Adrenal gland (tissue), 12 donors: ENCODE results near the gene BCL11B. TPM values are rescaled to one million over a fixed set of nuclear protein-coding genes. Genes with fewer than 3 reads are reported as not detected.

Experiments used
- DNase-seq, 7 donors: peaks; one replicate each; pipeline ENCODE4 v3.0.0-alpha.2; 2019 to 2020
- H3K27ac ChIP-seq, 5 donors: fragments of 200-600 bp; sonication (generic) in 4 of 5; 1 replicate in 3 of 5; 2 replicates in 2 of 5; pipeline versions ENCODE4 v1.5.1 to v1.8.0; 2016 to 2020; ENCODE audit warnings: mild to moderate bottlenecking in 1 of 5
- H3K27me3 ChIP-seq: fragments of 200-600 bp; 2 replicates; pipeline ENCODE4 v1.8.0; 2021
- H3K36me3 ChIP-seq, 2 donors: fragments of 200-600 bp; replicated peaks in 1 of 2; 1 replicate in 1 of 2; 2 replicates in 1 of 2; pipeline versions ENCODE4 v1.5.1 to v1.8.0; 2018 to 2022
- H3K4me1 ChIP-seq, 2 donors: fragments of 200-600 bp; replicated peaks in 1 of 2; 1 replicate in 1 of 2; 2 replicates in 1 of 2; pipeline versions ENCODE4 v1.5.1 to v1.8.0; 2018 to 2021
- H3K4me3 ChIP-seq, 4 donors: fragments of 200-600 bp; sonication (generic) in 3 of 4; one replicate each; pipeline ENCODE4 v1.5.1; 2016 to 2018
- H3K9me3 ChIP-seq, 3 donors: fragments of 200-600 bp; sonication (generic) in 1 of 3; replicated peaks in 1 of 3; 1 replicate in 2 of 3; 2 replicates in 1 of 3; pipeline versions ENCODE4 v1.5.1 to v1.8.0; 2016 to 2021
- POLR2A ChIP-seq, 2 donors: fragments of 450-650 bp; IDR thresholded peaks; one replicate each; pipeline ENCODE4 v1.6.1; 2017; ENCODE audit warnings: antibody characterized with exemption in 2 of 2, mild to moderate bottlenecking in 2 of 2, moderate library complexity in 1 of 2
- WGBS, 4 donors: extraction: QIAGEN DNeasy Blood & Tissue Kit in 2 of 4; methylation state at CpG; one replicate each; pipeline versions ENCODE4 v1.1.5 to v1.1.7; 2013 to 2017; 5-methylcytosine and 5-hydroxymethylcytosine counted together
- intact Hi-C, 2 donors: fragments of 100-400 bp; cut with DNase I; formaldehyde crosslinking; loops; one replicate each; pipeline versions ENCODE4 v1.14.1 to v1.15.0; 2022 to 2023
- polyA plus RNA-seq, 3 donors: library from polyadenylated mRNA; stranded (reverse); fragments of 200-250 nt in 2 of 3; fragments of 350-450 nt in 1 of 3; fragmentation: Illumina TruSeq in 1 of 3; extraction: RNeasy Lipid Tissue Mini Kit (QIAGEN cat#74804) in 1 of 3; gene quantifications; one replicate each; pipeline ENCODE4 v1.2.3, GENCODE V29; 2013 to 2014
- total RNA-seq, 9 donors: library from RNA; depleted of rRNA in 4 of 9; stranded (reverse); fragments of >200 nt in 4 of 9; fragments of 120-200 nt in 1 of 9; fragmentation: NEBNext Ultra II Directional in 1 of 9; extraction: Animal tissue kit (Norgen Biotek cat#: 25700) in 1 of 9; gene quantifications; one replicate each; pipeline versions ENCODE4 v1.1.0 to v1.2.4, GENCODE V29; 2013 to 2023
- TF ChIP-seq, protein P1 (sequence below), 6 experiments: fragments of 450-650 bp in 4 of 6; fragments of 200-600 bp in 2 of 6; sonication (generic) in 1 of 6; IDR thresholded peaks; 1 replicate in 5 of 6; 2 replicates in 1 of 6; pipeline versions ENCODE4 v1.5.1 to v1.8.0; 2016 to 2021; ENCODE audit warnings: antibody characterized with exemption in 6 of 6, mild to moderate bottlenecking in 2 of 6, moderate library complexity in 1 of 6
- donor health status: healthy with polysubstance abuse.
- donor health status: Bipolar disorder and iron deficiency.
- donor health status: DM: yes; HTN: yes; CAD: no.
- donor health status: DM: no; HTN: no; CAD: no.
- donor health status: DM: no; HTN: no; CAD: no.
- donor health status: DM: yes; HTN: yes; CAD: no.

Gene BCL11B
- total and polyA plus RNA-seq, 12 donors, result 0.24 to 3.2 (median 0.54) TPM

DNA sequence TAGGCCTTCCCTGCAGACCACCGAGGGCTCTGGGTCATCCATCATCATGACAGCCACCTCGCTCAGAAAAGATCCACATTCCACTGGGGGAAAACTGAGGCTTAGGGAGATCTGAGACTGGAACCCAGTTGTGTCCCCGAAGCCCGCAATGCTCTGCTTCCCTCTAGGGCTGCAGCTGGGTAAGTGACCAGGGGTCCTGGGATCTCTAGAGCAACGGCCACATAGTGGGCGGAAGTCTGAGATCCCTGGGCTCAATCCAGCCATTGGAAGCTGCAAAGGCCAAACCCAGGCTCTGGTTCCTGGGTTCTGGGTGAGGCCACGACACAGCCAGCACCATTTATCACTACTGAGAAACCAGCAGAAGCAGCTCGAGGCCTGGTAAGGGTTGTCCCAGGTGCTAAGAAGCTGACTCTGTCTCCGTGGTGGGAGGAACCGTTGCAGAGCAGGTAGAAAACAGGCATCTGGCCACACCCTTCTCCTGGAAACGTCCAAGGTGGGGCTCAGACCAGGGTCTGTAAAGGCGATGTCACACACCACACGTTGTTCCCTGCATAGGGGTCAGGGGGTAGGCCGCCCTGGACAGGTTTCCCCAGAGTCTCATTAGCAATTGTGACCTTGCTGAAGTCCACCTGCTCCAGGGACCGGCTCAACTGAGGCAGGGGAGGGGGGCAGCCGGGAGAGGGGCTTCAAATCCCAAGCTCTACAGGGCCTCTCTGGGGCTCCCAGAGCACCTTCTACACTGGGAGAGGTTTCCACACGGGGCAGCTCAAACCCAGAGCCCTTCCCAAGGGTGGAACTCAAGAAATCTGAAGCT lies 38.6 kb downstream of the BCL11B start:
- intact Hi-C loops, result no loop called here
- no peak for TF ChIP-seq POLR2A (IDR thresholded peaks at IDR 0.05)
- TF ChIP-seq, protein P1, sequence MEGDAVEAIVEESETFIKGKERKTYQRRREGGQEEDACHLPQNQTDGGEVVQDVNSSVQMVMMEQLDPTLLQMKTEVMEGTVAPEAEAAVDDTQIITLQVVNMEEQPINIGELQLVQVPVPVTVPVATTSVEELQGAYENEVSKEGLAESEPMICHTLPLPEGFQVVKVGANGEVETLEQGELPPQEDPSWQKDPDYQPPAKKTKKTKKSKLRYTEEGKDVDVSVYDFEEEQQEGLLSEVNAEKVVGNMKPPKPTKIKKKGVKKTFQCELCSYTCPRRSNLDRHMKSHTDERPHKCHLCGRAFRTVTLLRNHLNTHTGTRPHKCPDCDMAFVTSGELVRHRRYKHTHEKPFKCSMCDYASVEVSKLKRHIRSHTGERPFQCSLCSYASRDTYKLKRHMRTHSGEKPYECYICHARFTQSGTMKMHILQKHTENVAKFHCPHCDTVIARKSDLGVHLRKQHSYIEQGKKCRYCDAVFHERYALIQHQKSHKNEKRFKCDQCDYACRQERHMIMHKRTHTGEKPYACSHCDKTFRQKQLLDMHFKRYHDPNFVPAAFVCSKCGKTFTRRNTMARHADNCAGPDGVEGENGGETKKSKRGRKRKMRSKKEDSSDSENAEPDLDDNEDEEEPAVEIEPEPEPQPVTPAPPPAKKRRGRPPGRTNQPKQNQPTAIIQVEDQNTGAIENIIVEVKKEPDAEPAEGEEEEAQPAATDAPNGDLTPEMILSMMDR (IDR thresholded peaks at IDR 0.05), result no peak
- no peaks in the 10 kb centered on the region for H3K36me3 ChIP-seq
- no peak for DNase-seq
- peaks cover 8% of the 10 kb centered on the region for H3K27me3 ChIP-seq
- H3K27ac ChIP-seq, result no peak overlapping the region
- no peaks in the 10 kb centered on the region for H3K4me1 ChIP-seq
- no peak overlapping the region for H3K4me3 ChIP-seq
- WGBS, 4 donors, result 76 to 87% (median 81%) methylated on average over 11 to 17 of the region's 17 CpGs
- H3K9me3 ChIP-seq, result no peaks in the 10 kb centered on the region

DNA sequence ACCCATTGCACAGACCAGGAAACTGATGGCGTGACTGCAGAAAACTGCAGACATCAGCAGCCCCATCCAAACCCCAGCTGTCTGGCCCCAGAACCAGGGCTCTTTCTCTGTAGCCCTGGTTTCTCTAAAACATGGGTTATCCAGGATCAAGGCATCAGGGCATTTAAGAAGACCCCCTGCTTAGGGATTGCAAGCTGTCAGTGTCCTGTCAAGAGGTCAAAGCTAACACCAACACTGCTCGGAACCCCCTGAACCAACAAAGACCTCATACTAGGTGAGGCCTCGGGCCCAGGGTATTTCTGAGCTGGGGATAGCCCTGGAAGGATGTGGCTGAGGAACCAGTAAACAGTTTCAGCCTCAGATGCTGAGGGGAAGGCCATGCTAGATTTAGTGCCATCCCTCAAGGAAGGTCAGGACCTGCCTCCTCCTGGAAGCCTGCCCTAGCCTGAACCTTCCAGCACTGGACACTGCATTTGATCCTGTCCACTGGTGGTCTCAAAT lies 39.2 kb downstream of the BCL11B start:
- no peaks in the 10 kb centered on the region for H3K36me3 ChIP-seq
- H3K4me1 ChIP-seq, result no peaks in the 10 kb centered on the region
- peaks cover 8% of the 10 kb centered on the region for H3K27me3 ChIP-seq
- H3K4me3 ChIP-seq, result no peak overlapping the region
- WGBS, 4 donors, result 74 to 90% (median 85%) methylated on average over 2 to 3 of the region's 3 CpGs
- no peak for DNase-seq
- intact Hi-C loops, result no loop called here
- no peak overlapping the region for H3K27ac ChIP-seq
- TF ChIP-seq, protein P1 (IDR thresholded peaks at IDR 0.05), result no peak
- TF ChIP-seq POLR2A (IDR thresholded peaks at IDR 0.05), result no peak
- no peaks in the 10 kb centered on the region for H3K9me3 ChIP-seq

DNA sequence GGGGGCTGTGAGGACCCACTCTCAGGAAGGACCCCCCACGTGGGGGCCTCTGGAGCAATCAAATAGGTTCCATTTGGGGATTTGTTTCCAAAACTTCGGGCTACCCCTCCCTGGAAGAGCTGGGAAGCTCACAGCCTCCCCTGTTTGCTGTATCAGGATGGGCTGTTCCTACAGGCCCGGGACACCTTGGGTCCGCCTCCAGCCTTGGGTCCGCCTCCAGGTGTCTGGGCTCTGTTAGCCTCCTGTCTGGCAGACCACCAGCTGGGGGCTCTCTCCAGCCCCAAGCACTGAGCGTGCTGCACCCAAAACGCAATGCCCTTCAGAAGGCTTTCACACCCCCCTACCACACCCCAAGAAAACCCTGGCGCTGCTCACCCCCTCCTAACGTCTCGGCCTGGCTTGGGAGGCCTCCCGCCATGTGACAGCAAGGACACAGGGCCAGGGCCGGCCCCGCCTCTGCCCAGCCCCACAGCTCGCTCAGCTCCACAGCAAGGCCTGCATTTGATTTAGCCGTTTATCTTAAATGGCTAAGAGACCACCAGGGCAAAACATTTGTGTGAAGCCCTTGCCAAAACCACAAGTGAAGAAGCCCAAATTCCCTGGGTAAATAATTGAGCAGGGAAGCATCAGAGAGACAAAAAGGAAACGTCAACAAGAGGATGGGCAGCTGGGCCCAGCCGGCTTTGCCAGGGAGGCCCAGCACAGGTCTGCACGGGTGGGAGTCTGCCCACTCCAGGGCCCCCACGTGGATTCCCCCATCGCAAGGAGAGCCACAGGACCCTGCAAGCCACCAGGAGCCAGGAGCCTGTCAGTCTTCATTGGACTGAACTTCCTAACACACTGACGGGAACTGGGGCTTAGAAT lies 39.9 kb downstream of the BCL11B start:
- no peaks in the 10 kb centered on the region for H3K4me1 ChIP-seq
- DNase-seq, result peak in 2 of 7 donors; percentile 32 to 42
- no peaks in the 10 kb centered on the region for H3K36me3 ChIP-seq
- 22 to 35% (median 28%) methylated on average over 12 to 21 of the region's 21 CpGs for WGBS, 4 donors
- no peaks in the 10 kb centered on the region for H3K9me3 ChIP-seq
- TF ChIP-seq POLR2A (IDR thresholded peaks at IDR 0.05), result no peak
- TF ChIP-seq, protein P1 (IDR thresholded peaks at IDR 0.05), result no peak
- no peak overlapping the region for H3K27ac ChIP-seq
- peaks cover 8% of the 10 kb centered on the region for H3K27me3 ChIP-seq
- intact Hi-C loops, result no loop called here
- no peak overlapping the region for H3K4me3 ChIP-seq

DNA sequence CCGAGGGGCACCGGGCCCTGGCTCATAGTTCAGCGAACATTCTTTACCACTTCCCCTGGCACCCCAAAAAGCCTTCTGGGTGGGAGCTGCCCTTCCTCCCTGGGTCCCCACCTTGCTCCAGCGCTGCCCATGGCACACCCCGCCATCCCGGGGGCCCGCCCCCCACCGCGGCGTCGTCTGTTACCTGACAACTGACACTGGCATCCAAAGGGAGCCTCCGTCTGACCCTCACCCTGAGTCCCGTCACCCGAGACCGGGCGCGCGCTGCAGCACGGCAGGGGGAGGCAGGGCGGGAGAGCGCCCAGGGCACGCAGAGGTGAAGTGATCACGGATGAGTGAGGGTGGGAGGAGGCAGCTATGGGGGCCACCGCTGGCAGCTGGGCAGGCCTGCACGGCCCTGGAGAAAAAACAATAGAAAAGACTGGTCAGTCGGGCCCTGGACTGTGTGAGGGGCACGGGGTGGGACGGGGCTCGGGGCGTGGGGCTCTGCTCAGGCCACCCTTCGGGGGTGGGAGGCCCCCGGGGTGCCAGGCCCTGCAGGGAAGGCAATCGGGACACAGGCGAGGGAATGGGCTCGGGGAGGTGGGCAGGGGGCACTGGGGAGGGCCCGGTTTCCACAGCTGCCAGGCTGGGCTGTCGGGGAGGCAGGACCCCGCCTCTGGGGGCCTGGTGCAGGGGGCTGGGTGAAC lies 40.7 kb downstream of the BCL11B start:
- 15 to 36% (median 17%) methylated on average over 25 to 38 of the region's 38 CpGs for WGBS, 4 donors
- TF ChIP-seq, protein P1 (IDR thresholded peaks at IDR 0.05), result no peak
- Histone ChIP-seq H3K4me3 (no peak overlapping the region), H3K27me3 (peaks cover 8% of the 10 kb centered on the region), H3K4me1 (peaks cover 0 to 5% of the 10 kb centered on the region in 2 donors), H3K27ac (no peak overlapping the region), H3K9me3 (no peaks in the 10 kb centered on the region), H3K36me3 (no peaks in the 10 kb centered on the region)
- intact Hi-C loops, result no loop called here
- DNase-seq, result no peak
